HEK293 (cell line): ENCODE measurements around the gene STUB1.

ENCODE experiments used
- ATF2 ChIP-seq: fragments of 450-650 bp; formaldehyde crosslinking; IDR thresholded peaks from 2 replicates; pipeline ENCODE4 v1.5.1; 2016; ENCODE audit warnings: missing biosample characterization, missing genetic modification characterization, low read depth
- BCL11B ChIP-seq: fragments of 450-650 bp; formaldehyde crosslinking; IDR thresholded peaks from 2 replicates; pipeline ENCODE4 v1.5.1; 2016; ENCODE audit warnings: low read depth, missing biosample characterization, missing genetic modification characterization
- FEZF1 ChIP-seq: fragments of 450-650 bp; formaldehyde crosslinking; IDR thresholded peaks from 2 replicates; pipeline ENCODE4 v1.5.1; 2016; ENCODE audit warnings: missing biosample characterization, missing genetic modification characterization
- GLI2 ChIP-seq: fragments of 450-650 bp; formaldehyde crosslinking; IDR thresholded peaks from 2 replicates; pipeline ENCODE4; 2017; ENCODE audit warnings: missing biosample characterization, missing genetic modification characterization, low read depth, borderline replicate concordance
- GLI4 ChIP-seq: fragments of 450-650 bp; formaldehyde crosslinking; IDR thresholded peaks from 2 replicates; pipeline ENCODE4 v1.5.1; 2016; ENCODE audit warnings: missing biosample characterization, missing genetic modification characterization
- GLIS2 ChIP-seq: fragments of 450-650 bp; formaldehyde crosslinking; IDR thresholded peaks from 2 replicates; pipeline ENCODE4 v1.5.1; 2016; ENCODE audit warnings: missing biosample characterization, missing genetic modification characterization
- IKZF3 ChIP-seq: fragments of 450-650 bp; IDR thresholded peaks from 2 replicates; pipeline ENCODE4 v1.5.0; 2018; ENCODE audit warnings: missing biosample characterization, mild to moderate bottlenecking, missing genetic modification characterization, moderate library complexity
- KLF1 ChIP-seq: fragments of 450-650 bp; formaldehyde crosslinking; IDR thresholded peaks from 2 replicates; pipeline ENCODE4 v1.5.1; 2016; ENCODE audit warnings: missing biosample characterization, missing genetic modification characterization
- KLF10 ChIP-seq: fragments of 450-650 bp; IDR thresholded peaks from 2 replicates; pipeline ENCODE4 v1.5.1; 2018; ENCODE audit warnings: missing biosample characterization, mild to moderate bottlenecking, missing genetic modification characterization
- KLF16 ChIP-seq: fragments of 450-650 bp; formaldehyde crosslinking; IDR thresholded peaks from 2 replicates; pipeline ENCODE4 v1.5.1; 2017; ENCODE audit warnings: missing biosample characterization, missing genetic modification characterization
- SCRT1 ChIP-seq: fragments of 450-650 bp; formaldehyde crosslinking; IDR thresholded peaks from 2 replicates; pipeline ENCODE4 v1.5.1; 2016; ENCODE audit warnings: missing biosample characterization, missing genetic modification characterization, borderline replicate concordance
- YY1 ChIP-seq: fragments of 450-650 bp; formaldehyde crosslinking; IDR thresholded peaks from 2 replicates; pipeline ENCODE4 v1.5.1; 2018; ENCODE audit warnings: missing biosample characterization, missing genetic modification characterization
- YY2 ChIP-seq: fragments of 450-650 bp; formaldehyde crosslinking; IDR thresholded peaks from 2 replicates; pipeline ENCODE4 v1.5.1; 2016; ENCODE audit warnings: missing biosample characterization, missing genetic modification characterization
- ZBTB17 ChIP-seq: fragments of 450-650 bp; formaldehyde crosslinking; IDR thresholded peaks from 2 replicates; pipeline ENCODE4 v1.5.1; 2016; ENCODE audit warnings: missing biosample characterization, missing genetic modification characterization
- ZEB2 ChIP-seq: fragments of 450-650 bp; formaldehyde crosslinking; IDR thresholded peaks from 2 replicates; pipeline ENCODE4 v1.5.1; 2016; ENCODE audit warnings: missing biosample characterization, missing genetic modification characterization
- ZNF112 ChIP-seq: fragments of 450-650 bp; formaldehyde crosslinking; IDR thresholded peaks from 2 replicates; pipeline ENCODE4 v1.5.0; 2017; ENCODE audit warnings: missing biosample characterization, missing genetic modification characterization
- ZNF114 ChIP-seq: fragments of 450-650 bp; formaldehyde crosslinking; IDR thresholded peaks from 2 replicates; pipeline ENCODE4 v1.5.0; 2017; ENCODE audit warnings: missing biosample characterization, missing genetic modification characterization
- ZNF146 ChIP-seq: fragments of 450-650 bp; formaldehyde crosslinking; IDR thresholded peaks from 2 replicates; pipeline ENCODE4 v1.5.1; 2016; ENCODE audit warnings: missing biosample characterization, missing genetic modification characterization
- ZNF157 ChIP-seq: fragments of 450-650 bp; formaldehyde crosslinking; IDR thresholded peaks from 2 replicates; pipeline ENCODE4 v1.5.1; 2016; ENCODE audit warnings: missing biosample characterization, missing genetic modification characterization
- ZNF175 ChIP-seq: fragments of 450-650 bp; formaldehyde crosslinking; IDR thresholded peaks from 2 replicates; pipeline ENCODE4 v1.5.1; 2016; ENCODE audit warnings: missing biosample characterization, missing genetic modification characterization
- ZNF23 ChIP-seq: fragments of 450-650 bp; formaldehyde crosslinking; IDR thresholded peaks from 2 replicates; pipeline ENCODE4 v1.5.1; 2016; ENCODE audit warnings: missing biosample characterization, missing genetic modification characterization, borderline replicate concordance
- ZNF24 ChIP-seq: fragments of 450-650 bp; formaldehyde crosslinking; IDR thresholded peaks from 2 replicates; pipeline ENCODE4 v1.5.1; 2016; ENCODE audit warnings: missing biosample characterization, missing genetic modification characterization
- ZNF394 ChIP-seq: fragments of 450-650 bp; formaldehyde crosslinking; IDR thresholded peaks from 2 replicates; pipeline ENCODE4 v1.5.1; 2016; ENCODE audit warnings: missing biosample characterization, missing genetic modification characterization, mild to moderate bottlenecking, moderate library complexity, borderline replicate concordance
- ZNF416 ChIP-seq: fragments of 450-650 bp; formaldehyde crosslinking; IDR thresholded peaks from 2 replicates; pipeline ENCODE4 v1.5.1; 2016; ENCODE audit warnings: missing biosample characterization, missing genetic modification characterization
- ZNF529 ChIP-seq: fragments of 450-650 bp; formaldehyde crosslinking; IDR thresholded peaks from 2 replicates; pipeline ENCODE4 v1.5.1; 2017; ENCODE audit warnings: missing genetic modification characterization, missing biosample characterization; ENCODE audit not compliant: insufficient replicate concordance
- ZNF596 ChIP-seq: fragments of 450-650 bp; IDR thresholded peaks from 2 replicates; pipeline ENCODE4 v1.5.0; 2018; ENCODE audit warnings: missing biosample characterization, mild to moderate bottlenecking, missing genetic modification characterization, moderate library complexity
- ZNF624 ChIP-seq: fragments of 450-650 bp; formaldehyde crosslinking; IDR thresholded peaks from 2 replicates; pipeline ENCODE4 v1.5.1; 2017; ENCODE audit warnings: missing biosample characterization, missing genetic modification characterization
- ZNF629 ChIP-seq: fragments of 450-650 bp; formaldehyde crosslinking; IDR thresholded peaks from 2 replicates; pipeline ENCODE4 v1.5.1; 2017; ENCODE audit warnings: missing biosample characterization, missing genetic modification characterization
- ZNF645 ChIP-seq: fragments of 450-650 bp; formaldehyde crosslinking; IDR thresholded peaks from 2 replicates; pipeline ENCODE4; 2016; ENCODE audit warnings: missing biosample characterization, missing genetic modification characterization
- ZNF792 ChIP-seq: fragments of 450-650 bp; formaldehyde crosslinking; IDR thresholded peaks from 2 replicates; pipeline ENCODE4 v1.5.1; 2016; ENCODE audit warnings: missing biosample characterization, missing genetic modification characterization
- ZNF837 ChIP-seq: fragments of 450-650 bp; formaldehyde crosslinking; IDR thresholded peaks from 2 replicates; pipeline ENCODE4 v1.5.1; 2016; ENCODE audit warnings: missing biosample characterization, missing genetic modification characterization
- ZSCAN30 ChIP-seq: fragments of 450-650 bp; IDR thresholded peaks from 2 replicates; pipeline ENCODE4 v1.5.1; 2018; ENCODE audit warnings: missing biosample characterization, mild to moderate bottlenecking, missing genetic modification characterization, moderate library complexity
- TF ChIP-seq, protein P1 (sequence below): fragments of 450-650 bp; formaldehyde crosslinking; IDR thresholded peaks from 2 replicates; pipeline ENCODE4 v1.5.1; 2016; ENCODE audit warnings: missing biosample characterization, missing genetic modification characterization
- TF ChIP-seq, protein P2 (sequence below): fragments of 450-650 bp; formaldehyde crosslinking; IDR thresholded peaks from 2 replicates; pipeline ENCODE4 v1.5.1; 2016; ENCODE audit warnings: missing biosample characterization, missing genetic modification characterization, borderline replicate concordance
- TF ChIP-seq, protein P3 (sequence below): fragments of 450-650 bp; formaldehyde crosslinking; IDR thresholded peaks from 2 replicates; pipeline ENCODE4 v1.5.1; 2016; ENCODE audit warnings: missing biosample characterization, missing genetic modification characterization

STUB1 gene

GRCh38 chr16:679814-680624, at the start of gene STUB1 (continued):
- TF ChIP-seq ZNF114 (tag by site-specific recombination) (no peak), ZEB2 (tag by site-specific recombination) (peak; percentile 8), ZNF175 (no peak), YY2 (tag by site-specific recombination) (no peak), BCL11B (tag by site-specific recombination) (peak; percentile 53; the same call in 1 of the 2 replicates), ZNF792 (tag by site-specific recombination) (no peak), KLF10 (tag by site-specific recombination) (peak; percentile 38; the same call in 1 of the 2 replicates), GLI4 (tag by site-specific recombination) (no peak), ZNF629 (tag by site-specific recombination) (no peak), ZSCAN30 (tag by site-specific recombination) (no peak), KLF16 (peak; percentile 75), FEZF1 (no peak), ZNF416 (tag by site-specific recombination) (no peak), ZNF146 (tag by site-specific recombination) (no peak), IKZF3 (tag by site-specific recombination) (no peak), ZNF157 (no peak), SCRT1 (tag by site-specific recombination) (no peak), YY1 (no peak), ZBTB17 (tag by site-specific recombination) (no peak), GLIS2 (tag by site-specific recombination) (peak; percentile 96), ZNF596 (tag by site-specific recombination) (no peak), ZNF837 (peak; percentile 89), ZNF23 (no peak), GLI2 (tag by site-specific recombination) (no peak), ZNF394 (tag by site-specific recombination) (no peak), ATF2 (tag by site-specific recombination) (no peak), ZNF24 (tag by site-specific recombination) (no peak), KLF1 (tag by site-specific recombination) (peak; percentile 64), ZNF112 (tag by site-specific recombination) (no peak), ZNF624 (tag by site-specific recombination) (no peak), ZNF529 (no peak), ZNF645 (tag by site-specific recombination) (no peak)
- TF ChIP-seq, protein P1, sequence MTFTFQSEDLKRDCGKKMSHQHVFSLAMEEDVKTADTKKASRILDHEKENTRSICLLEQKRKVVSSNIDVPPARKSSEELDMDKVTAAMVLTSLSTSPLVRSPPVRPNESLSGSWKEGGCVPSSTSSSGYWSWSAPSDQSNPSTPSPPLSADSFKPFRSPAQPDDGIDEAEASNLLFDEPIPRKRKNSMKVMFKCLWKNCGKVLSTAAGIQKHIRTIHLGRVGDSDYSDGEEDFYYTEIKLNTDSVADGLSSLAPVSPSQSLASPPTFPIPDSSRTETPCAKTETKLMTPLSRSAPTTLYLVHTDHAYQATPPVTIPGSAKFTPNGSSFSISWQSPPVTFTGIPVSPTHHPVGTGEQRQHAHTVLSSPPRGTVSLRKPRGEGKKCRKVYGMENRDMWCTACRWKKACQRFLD (tag by site-specific recombination), result no peak
- TF ChIP-seq, protein P2, sequence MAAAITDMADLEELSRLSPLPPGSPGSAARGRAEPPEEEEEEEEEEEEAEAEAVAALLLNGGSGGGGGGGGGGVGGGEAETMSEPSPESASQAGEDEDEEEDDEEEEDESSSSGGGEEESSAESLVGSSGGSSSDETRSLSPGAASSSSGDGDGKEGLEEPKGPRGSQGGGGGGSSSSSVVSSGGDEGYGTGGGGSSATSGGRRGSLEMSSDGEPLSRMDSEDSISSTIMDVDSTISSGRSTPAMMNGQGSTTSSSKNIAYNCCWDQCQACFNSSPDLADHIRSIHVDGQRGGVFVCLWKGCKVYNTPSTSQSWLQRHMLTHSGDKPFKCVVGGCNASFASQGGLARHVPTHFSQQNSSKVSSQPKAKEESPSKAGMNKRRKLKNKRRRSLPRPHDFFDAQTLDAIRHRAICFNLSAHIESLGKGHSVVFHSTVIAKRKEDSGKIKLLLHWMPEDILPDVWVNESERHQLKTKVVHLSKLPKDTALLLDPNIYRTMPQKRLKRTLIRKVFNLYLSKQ (tag by site-specific recombination), result no peak
- TF ChIP-seq, protein P3, sequence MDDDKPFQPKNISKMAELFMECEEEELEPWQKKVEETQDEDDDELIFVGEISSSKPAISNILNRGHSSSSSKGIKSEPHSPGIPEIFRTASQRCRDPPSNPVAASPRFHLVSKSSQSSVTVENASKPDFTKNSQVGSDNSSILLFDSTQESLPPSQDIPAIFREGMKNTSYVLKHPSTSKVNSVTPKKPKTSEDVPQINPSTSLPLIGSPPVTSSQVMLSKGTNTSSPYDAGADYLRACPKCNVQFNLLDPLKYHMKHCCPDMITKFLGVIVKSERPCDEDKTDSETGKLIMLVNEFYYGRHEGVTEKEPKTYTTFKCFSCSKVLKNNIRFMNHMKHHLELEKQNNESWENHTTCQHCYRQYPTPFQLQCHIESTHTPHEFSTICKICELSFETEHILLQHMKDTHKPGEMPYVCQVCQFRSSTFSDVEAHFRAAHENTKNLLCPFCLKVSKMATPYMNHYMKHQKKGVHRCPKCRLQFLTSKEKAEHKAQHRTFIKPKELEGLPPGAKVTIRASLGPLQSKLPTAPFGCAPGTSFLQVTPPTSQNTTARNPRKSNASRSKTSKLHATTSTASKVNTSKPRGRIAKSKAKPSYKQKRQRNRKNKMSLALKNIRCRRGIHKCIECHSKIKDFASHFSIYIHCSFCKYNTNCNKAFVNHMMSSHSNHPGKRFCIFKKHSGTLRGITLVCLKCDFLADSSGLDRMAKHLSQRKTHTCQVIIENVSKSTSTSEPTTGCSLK (tag by site-specific recombination), result no peak
